Ishikawa (cell line): ENCODE results near the gene CUL4A.

Source experiments
- CREB1 ChIP-seq: IDR thresholded peaks from 2 replicates; pipeline ENCODE4 v1.6.1; 2012; ENCODE audit warnings: low read depth
- EP300 ChIP-seq: IDR thresholded peaks from 2 replicates; pipeline ENCODE4 v1.6.1; 2012; ENCODE audit warnings: borderline replicate concordance
- ZBTB7A ChIP-seq: IDR thresholded peaks from 2 replicates; pipeline ENCODE4 v1.6.1; 2012; ENCODE audit warnings: low read depth

DNA sequence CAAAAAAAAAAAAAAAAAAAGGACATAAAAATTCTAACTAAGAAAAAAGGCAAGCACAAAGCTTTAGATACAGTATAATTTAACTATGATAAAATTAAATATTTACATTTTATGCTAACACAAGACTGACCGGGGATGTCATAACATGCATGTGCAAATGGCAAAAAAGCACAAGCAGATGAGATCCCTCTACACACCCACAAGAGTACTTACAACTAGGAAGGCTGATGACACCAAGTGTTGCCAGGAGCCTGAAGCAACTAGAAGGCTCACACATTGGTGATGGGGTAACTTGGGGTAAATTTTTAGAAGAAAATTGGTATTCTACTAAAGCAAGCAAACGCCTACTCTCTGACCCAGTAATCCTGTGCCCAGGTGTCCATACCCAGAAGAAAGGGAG lies 7.6 kb upstream of the CUL4A start:
- no peak for TF ChIP-seq ZBTB7A
- TF ChIP-seq EP300: no peak
- no peak for TF ChIP-seq CREB1
